Activated CD4-positive, alpha-beta T cell treated with anti-CD3 and anti-CD28 coated beads, Interleukin-2, Interleukin-6, amounts not matched to agents 100 ng/mL and 50 ng/mL, durations not matched to agents 16 hours and 8 hours (primary cell): ENCODE measurements around the gene ARPC1A.
"Not testable (repeated sequence)": the region's sequence is repeated elsewhere in the genome, so short reads cannot be mapped to it uniquely, and the experiment has no call there.

Experiments used
- DNase-seq: peaks from one replicate; pipeline ENCODE4 v3.0.0-alpha.2; 2020

Gene ARPC1A

DNA sequence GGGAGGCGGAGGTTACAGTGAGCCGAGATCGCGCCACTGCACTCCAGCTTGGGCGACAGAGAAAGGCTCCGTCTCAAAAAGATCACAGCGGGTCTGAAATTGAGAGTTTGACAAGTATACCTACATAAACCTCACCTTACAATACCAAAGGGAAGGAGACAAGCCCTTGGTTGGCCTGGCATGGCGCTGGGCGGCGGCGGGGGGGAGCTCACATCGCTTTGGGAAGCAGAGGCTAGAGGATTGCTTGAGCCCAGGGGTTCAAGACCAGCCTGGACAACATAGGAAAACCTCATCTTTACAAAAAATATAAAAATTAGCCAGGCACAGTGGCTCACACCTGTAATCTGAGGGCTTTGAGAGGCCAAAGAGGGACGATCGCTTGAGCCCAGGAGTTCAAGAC is 1.1 kb upstream of the ARPC1A start:
- DNase-seq: no peak

DNA sequence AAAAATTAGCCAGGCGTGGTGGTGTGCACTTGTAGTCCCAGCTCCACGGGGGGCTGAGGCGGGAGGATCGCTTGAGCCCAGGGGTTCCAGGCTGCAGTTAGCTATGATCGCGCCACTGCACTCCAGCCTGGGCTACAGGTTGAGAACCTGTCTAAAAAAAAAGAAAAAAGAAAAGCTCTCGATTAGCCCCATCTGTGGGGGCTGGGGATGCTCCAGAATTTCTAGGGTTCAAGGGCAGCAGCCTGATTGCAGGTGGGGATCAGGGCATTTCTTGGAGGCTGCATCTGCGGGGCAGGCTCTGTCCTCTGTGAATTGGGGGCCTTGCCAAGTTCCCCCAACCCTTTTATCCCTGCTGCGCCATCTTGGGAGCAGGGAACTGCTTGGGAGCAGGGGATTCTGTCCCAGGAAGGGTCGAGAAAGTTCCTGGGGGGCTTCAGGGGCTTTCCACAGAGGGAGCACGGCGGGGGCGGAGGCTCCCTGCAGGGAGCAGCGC is 651 bp upstream of the ARPC1A start:
- DNase-seq: no peak

DNA sequence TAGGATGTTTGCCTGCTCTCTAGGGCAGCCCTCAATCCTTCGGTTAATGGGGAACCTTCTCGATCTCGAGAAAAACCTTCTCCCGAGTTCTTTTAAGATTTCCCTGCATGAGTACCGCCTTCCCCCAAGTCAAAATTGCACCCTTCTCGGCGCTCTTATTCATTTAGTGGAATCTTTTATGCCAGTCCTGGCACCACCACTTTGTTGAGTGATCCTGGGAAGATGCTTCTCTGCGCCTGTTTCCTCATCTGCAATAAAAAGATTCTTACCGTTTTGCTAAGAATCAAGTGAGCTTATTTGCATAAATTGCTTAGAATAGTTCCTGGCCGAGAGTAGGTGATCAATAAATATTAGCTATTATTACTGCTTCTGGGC is 697 bp downstream of the ARPC1A start:
- no peak for DNase-seq

DNA sequence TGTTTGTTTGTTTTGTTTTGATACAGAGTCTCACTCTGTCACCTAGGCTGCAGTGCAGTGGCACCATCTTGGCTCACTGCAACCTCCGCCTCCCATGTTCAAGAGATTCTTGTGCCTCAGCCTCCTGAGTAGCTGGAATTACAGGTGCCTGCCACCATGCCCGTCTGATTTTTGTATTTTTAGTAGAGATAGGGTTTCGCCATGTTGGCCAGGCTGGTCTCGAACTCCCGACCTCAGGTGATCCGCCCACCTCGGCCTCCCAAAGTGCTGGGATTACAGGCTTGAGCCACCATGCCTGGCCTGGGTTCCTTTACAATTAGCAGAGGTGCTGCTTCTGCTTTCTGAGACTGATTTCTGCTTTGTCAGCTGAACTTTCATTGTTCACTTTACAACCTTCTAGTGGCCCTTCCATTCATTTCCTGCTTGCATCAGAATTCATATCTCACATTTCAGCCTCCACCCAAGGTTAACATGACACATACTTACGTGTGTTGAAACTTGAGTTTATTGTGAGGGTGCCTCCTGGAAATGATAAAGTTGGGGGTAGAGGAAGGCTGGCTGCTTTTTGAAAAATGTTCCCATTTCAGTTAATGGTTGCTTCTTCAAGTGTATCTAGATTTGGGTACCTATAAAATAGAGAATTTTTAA is 4.7 kb downstream of the ARPC1A start:
- peak; percentile 77 for DNase-seq

DNA sequence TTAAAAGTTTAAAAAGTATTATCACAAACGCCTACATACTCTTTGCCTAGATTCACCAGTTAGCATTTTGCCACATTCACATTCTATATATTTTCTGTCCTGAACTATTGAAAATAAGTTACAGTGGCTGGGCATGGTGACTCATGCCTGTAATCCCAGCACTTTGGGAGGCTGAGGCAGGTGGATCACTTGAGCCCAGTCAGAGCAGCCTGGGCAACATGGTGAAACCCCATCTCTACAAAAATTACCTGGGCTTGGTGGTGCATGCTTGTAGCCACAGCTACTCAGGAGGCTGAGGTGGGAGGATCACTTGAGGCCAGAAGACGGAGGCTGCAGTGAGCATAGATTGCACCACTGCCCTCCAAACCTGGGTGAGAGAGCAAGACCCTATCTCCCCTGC is 5.3 kb downstream of the ARPC1A start:
- peak; percentile 14 for DNase-seq

DNA sequence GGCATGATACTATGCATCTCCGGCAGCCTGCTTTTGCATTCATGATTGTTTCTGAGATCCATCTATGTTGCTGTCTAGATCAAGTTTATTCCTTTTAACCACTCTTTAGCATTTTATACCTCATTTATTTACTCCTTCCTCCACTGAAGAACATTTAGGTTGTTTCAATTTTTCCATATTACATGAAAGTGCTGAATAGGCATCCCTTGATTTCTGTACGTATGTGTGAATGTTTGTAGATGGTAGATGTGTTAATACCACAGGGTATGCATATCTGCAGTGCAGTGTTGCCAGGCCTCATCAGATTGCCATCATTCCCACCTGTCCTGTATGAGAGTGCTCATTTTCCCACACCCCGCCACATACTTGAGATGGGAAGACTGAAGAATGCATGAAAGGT is 13.9 kb downstream of the ARPC1A start:
- no peak for DNase-seq

DNA sequence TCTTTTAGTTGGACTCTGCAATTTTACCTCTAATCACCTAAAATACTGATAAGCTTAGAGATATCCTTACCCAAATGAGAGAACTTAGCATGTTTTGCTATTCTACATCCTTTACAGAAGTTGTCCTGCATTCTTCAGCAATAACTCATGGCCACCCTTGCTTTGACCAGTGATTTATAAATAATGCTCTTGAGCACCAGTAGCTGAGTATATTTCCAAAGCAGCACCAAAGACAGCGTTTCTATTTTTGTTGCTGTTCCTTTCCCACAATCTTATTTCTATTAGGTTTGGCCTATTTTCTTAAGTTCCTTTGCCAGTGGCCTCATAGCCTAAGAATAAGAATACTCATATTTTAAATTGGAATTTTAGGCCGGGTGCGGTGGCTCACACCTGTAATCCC is 15.0 kb downstream of the ARPC1A start:
- no peak for DNase-seq

DNA sequence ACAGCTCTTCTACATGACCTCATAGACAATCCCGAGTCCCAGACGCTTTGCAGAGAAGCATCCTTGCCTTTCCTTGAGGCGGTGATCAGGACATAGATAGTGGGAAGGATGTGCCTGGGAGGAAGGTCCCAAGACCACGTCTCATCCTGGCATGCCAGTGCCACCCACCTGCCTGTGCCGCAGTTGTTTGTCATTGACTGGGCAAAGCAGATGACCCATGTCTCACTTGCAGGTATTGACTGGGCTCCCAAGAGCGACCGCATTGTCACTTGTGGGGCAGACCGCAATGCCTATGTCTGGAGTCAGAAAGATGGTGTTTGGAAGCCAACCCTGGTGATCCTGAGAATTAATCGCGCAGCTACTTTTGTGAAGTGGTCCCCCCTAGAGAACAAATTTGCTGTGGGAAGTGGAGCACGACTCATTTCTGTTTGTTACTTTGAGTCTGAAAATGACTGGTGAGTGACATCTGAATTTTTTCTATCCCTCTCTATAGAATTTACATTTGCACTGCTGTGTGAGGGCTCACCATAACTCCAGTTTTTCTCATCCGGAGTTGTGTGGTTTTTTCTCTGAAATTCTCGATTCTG is 18.5 kb downstream of the ARPC1A start:
- no peak for DNase-seq

DNA sequence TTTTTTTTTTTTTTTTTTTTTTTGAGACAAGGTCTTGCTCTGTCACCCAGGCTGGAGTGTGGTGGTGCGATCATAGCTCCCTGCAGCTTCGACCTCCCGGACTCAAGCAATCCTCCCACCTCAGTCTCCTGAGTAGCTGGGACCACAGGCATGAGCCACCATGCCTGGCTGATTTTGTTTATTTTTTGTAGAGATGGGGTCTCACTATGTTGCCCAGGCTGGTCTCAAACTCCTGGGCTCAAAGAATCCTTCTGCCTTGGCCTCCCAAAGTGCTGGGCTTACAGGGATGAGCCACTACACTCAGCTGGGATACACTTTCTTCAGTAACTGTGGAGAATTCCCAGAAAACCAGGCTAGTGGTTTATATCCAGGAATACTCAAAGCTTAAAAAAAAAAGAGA is 24.9 kb downstream of the ARPC1A start:
- not testable (repeated sequence) for DNase-seq

DNA sequence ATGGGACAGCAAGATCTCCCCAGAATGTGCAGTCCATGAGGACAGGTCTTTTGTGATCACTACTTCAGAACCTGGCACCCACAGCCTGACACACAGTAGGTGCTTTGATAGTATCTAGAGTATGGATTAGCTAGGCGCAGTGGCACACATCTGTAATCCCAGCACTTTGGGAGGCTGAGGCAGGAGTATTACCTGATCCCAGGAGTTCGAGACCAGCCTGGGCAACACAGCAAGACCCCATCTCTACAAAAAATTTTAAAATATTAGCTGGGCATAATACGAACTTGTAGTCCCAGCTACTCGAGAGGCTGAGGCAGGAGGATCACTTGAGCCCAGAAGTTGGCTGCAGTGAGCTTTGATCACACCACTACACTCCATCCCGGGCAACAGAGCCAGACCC is 26.5 kb downstream of the ARPC1A start:
- DNase-seq: no peak

DNA sequence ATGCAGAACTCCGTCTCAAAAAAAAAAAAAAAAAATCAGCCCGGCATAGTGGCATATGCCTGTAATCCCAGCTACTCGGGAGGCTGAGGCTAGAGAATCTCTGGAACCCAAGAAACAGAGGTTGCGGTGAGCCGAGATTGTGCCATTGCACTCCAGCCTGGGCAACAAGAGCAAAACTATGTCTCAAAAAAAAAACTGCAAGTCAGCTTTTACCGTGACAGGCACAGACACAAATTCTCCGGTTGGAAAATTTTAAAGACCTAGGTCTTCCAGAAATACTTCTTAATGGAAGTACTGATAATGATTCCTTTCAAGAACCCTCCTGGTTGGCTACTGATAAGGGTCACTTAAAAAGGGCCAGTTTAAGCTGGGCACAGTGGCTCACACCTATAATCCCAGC is 29.4 kb downstream of the ARPC1A start:
- DNase-seq: no peak

DNA sequence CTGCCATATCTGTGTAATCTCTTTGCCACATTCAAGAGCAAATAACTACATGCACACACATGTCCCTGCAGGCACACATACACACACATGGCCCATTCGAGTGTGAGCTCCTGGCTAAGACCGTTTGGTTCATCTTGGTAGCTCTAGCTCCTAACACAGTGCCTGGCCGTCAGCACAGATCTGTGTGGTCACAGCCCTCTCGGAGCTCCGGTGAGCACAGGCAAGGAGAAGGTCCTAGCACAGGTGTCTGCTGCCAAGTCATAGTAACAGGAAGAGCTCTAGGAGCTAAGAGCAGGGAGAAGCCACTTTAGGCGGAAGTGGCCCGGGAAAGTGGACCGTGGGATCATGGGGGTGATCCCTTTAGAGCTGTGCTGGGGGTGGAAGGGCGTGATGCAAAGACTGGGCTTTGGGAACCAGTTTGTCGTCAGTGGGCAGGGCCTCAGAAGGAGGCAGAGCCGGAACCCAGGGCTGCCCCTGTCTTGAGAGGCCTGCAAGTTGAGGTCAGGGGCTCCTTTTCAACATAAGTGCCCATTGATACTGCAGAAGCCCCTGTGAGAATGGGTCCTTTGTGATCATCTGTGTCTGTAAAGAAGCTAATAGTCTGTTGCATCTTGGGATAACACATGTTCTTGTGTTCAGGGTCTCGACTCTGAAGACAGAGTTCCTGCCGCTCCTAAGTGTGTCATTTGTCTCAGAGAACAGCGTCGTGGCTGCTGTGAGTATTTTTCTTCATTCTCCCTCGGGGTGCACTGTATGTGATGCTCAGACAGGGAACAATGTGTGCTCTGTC is 32.2 kb downstream of the ARPC1A start:
- DNase-seq: no peak

DNA sequence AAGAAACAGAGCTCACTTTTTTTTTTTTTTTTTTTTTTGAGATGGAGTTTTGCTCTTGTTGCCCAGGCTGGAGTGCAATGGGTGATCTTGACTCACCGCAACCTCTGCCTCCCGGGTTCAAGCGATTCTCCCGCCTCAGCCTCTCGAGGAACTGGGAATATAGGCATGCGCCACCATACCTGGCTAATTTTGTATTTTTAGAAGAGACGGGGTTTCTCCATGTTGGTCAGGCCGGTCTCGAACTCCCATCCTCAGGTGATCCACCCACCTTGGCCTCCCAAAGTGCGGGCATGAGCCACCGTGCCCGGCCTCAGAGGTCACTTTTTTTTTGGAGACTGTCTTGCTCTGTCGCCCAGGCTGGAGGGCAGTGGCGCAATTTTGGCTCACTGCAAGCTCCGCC is 32.8 kb downstream of the ARPC1A start:
- DNase-seq: not testable (repeated sequence)

DNA sequence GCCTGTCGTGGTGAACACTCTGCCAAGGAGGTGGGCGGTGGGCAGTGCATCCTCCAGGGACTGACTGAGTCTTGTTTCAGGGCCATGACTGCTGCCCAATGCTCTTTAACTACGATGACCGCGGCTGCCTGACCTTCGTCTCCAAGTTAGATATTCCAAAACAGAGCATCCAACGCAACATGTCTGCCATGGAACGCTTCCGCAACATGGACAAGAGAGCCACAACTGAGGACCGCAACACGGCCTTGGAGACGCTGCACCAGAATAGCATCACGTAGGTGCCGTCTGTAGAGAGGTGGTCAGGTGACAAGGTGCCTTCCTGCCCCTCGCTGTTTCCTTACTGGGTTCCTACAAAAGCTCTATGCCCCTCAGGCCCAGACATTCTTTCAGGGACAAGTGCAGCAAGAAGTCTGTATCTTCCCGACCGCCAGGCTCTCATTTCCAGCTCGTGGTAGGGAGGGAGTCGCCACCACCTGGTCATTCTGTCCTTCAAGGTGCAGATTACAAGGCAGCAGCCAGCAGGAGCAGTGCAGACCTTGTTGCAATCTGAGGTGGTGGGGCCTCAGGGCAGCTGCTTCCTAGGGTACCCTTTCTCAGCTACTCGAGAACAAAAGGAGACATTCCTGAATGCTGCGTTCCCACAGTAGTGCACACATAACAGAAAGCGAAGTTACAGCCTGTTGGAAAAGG is 33.9 kb downstream of the ARPC1A start:
- DNase-seq: no peak

DNA sequence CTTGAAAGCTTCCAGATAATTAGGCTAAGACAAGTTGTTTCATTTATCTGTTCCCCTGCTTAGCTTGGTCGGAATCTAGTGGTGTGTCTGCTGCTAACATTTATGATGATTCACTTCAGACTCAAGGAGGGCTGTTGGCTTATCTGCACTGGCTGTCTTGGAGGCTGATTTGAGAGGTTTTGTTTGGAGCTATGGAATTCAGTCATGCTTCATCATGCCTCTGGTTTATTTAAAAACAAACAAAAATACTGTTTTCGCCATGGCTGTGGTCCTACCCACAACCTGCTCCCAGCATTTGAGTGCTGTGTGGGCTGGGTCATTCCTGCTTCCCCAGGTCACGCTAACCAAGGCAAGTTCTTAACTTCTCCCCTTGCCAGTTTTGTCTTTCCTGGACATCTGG is 37.1 kb downstream of the ARPC1A start:
- DNase-seq: no peak

DNA sequence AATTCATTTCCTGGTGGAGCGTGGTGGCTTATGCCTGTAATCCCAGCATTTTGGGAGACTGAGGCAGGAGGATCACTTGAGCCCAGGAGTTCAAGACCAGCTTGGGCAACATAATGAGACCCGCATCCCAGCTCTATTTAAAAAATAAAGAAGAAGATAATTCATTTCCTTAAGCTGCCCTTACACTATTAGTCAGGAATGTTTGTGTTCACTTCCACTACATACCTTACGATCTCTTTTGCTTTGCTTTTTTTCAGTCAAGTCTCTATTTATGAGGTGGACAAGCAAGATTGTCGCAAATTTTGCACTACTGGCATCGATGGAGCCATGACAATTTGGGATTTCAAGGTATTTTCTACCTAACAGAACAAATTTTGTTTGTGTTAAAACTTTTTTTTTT is 37.6 kb downstream of the ARPC1A start:
- no peak for DNase-seq

DNA sequence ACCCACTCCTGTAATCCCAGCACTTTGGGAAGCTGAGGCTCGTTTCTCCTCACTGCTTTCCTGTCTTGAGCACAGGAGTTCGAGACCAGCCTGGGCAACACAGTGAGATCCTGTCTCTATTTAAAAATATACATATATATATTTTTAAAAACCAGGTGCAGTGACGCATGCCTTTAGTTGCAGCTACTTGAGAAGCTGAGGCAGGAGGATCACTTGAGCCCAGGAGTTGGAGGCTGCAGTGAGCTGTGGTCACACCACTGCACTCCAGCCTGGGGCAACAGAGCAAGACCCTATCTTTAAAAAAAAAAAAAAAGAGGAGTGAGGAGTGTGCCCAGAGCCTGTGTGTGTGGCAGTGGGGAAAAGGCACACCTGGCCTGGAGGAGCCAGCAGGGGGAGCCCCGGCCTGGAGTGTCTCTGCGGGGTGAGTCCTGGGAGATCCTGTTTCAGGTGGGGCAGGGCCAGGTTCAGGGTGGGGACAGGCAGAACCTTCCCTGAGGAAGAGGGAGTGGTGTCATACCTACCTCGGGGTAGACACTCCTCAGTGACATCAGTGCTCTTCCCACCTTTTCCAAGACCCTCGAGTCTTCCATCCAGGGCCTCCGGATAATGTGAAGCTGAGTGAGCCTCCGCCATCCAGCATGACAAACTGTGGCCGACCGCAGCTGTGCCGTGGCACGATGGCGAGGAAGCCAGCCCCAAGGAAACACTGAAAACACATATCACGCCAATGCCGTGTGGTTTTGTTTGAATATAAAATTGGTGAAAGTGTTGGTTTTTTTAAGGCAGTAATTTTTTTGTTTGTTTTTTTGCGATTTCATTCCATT is 39.8 kb downstream of the ARPC1A start:
- peak; percentile 51 for DNase-seq

DNA sequence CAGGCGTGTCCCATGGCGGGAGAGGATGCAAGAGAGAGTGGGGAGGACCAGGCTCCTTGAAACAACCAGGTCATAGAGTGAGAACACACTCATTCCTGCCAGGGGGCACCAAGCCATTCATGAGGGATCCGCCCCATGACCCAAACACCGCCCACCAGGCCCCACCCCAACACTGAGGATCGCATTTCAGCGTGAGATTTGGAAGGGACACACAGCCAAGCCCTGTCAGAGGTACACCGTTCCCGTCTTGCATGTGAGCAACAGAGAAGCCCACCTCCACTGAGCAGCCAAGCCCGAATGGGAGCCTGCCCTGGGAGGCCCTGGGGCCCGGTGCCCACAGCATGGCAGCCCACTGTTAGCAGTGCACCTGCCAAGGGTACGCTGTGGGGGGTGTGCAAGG is 40.9 kb downstream of the ARPC1A start:
- DNase-seq: no peak

DNA sequence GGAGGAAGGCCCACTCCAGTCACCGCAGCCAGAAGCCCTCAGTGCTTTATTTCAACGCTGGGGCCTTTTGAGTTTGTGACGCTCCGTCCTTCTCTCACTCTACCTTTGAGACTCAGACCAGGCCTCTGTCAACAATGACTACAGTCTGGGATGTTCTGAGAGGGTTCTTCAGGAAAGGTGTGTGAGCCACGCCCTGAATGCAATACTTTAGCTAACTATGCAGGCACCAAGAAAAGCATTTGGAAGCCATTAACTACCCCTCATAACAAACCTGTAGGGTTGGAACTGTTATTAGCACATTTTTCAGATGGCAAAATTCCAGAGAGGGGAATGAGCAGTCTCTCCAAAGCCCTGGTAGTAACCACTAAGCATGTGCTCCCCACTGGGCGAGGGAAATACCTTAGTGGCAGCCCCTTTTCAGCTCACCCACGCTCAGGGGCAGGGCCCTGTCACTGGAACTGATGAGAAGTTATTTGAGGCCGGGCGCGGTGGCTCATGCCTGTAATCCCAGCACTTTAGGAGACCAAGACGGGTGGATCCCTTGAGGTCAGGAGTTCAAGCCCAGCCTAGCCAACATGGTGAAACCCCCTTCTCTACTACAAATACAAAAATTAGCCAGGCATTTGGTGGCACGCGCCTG is 43.2 kb downstream of the ARPC1A start:
- DNase-seq: no peak

DNA sequence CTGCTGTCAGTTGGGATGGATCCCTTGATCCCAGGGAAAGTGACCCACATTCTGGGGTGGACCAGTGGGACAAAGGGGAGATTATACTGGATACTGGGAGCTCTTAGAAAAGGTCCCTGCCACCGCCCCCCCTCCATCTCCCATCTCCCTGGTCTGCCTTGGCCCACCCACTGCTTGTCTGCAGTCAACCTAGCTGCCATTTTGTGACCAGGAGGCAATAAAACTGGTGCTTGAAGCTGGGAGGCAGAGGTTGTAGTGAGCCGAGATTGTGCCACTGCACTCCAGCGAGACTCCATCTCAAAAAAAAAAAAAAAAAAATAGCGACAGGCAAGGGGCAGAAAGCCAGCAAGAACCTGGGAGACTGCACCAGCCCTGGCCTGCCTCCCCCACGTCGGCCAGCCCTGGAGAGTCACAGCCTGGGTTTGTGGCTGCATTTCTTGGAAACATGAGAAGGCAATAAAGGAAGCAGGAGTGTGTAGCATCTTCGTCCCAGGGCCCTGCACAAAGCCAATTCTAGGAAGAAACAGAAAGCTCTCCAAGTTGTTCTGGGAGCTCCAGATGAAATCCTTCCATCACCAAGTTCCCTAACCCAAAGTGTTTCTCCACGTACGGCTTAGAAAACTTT is 44.2 kb downstream of the ARPC1A start:
- no peak for DNase-seq

DNA sequence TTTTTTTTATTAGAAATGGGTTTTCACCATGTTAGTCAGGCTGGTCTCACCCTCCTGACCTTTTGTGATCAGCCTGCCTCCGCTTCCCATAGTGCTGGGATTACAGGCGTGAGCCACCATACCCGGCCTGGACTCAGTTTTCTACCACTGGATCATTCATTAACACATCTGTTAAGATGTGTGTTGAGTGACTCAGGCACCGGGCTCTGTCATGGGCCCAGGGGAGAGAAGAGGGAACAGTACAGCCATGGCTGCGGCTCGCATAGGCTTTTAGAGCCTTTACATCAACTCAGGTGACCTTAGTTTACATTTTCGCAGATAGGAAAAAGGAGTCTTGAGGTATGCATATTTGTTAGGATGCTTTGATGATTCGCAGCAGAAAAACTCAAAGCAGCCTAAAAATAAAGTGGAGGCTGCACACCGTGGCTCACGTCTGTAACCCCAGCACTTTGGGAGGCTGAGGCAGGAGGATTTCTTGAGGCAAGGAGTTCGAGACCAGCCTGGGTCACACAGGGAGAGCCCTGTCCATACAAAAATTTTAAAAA is 45.8 kb downstream of the ARPC1A start:
- no peak for DNase-seq
